SH-SY5Y (cell line): ENCODE measurements around the gene RSPH6A.
A peak's percentile ranks its signal among the peaks of the same experiment; 100 is the strongest.

ENCODE experiments used
- GATA2 ChIP-seq: IDR thresholded peaks from 2 replicates; pipeline ENCODE4 v1.6.1; 2011; ENCODE audit warnings: mild to moderate bottlenecking, low read depth, low read length
- GATA3 ChIP-seq: IDR thresholded peaks from 2 replicates; pipeline ENCODE4 v1.6.1; 2011; ENCODE audit warnings: low read depth, mild to moderate bottlenecking, low read length, moderate library complexity

The RSPH6A gene

GRCh38 chr19:45814851-45815480 lies at the start of gene RSPH6A:
TSS of gene RSPH6A (minus strand) at chr19:45815308. CDS start at chr19:45815176, 132 bp downstream.
- no peak for TF ChIP-seq GATA2
- no peak for TF ChIP-seq GATA3

- TF ChIP-seq GATA3 (no peak), GATA2 (no peak)
Measured at GRCh38 chr19:45864629-45865082, 49.5 kb upstream of the RSPH6A start.

- no peak for TF ChIP-seq GATA3
- no peak for TF ChIP-seq GATA2
Measured at GRCh38 chr19:45863840-45864628, 48.9 kb upstream of the RSPH6A start, which contains the start of gene FOXA3. TSS of gene FOXA3 (plus strand) at chr19:45864326. CDS start at chr19:45864457, 131 bp downstream.

GRCh38 chr19:45863335-45863839 lies 48.3 kb upstream of the RSPH6A start:
- TF ChIP-seq GATA2: no peak
- TF ChIP-seq GATA3: no peak

- TF ChIP-seq GATA2 (no peak), GATA3 (no peak)
Measured at GRCh38 chr19:45862564-45863334, 47.6 kb upstream of the RSPH6A start, which contains the start of gene SYMPK. TSS of gene SYMPK (minus strand) at chr19:45863147. CDS start at chr19:45854495, 8,652 bp downstream.

- TF ChIP-seq GATA3 (no peak), GATA2 (peak; percentile 85)
Measured at GRCh38 chr19:45862271-45862563, 47.1 kb upstream of the RSPH6A start.

- TF ChIP-seq GATA3 (no peak), GATA2 (no peak)
Measured at GRCh38 chr19:45860359-45861259, 45.5 kb upstream of the RSPH6A start.

GRCh38 chr19:45854167-45854778 lies 39.2 kb upstream of the RSPH6A start:
- TF ChIP-seq GATA2: no peak
- no peak for TF ChIP-seq GATA3

- TF ChIP-seq GATA2: no peak
- TF ChIP-seq GATA3: no peak
Measured at GRCh38 chr19:45852983-45853382, 37.9 kb upstream of the RSPH6A start.

GRCh38 chr19:45852145-45852750 lies 37.1 kb upstream of the RSPH6A start:
- TF ChIP-seq GATA3 (no peak), GATA2 (no peak)

GRCh38 chr19:45848922-45849321 lies 33.8 kb upstream of the RSPH6A start:
- TF ChIP-seq GATA2 (no peak), GATA3 (no peak)

GRCh38 chr19:45847663-45848062 lies 32.6 kb upstream of the RSPH6A start:
- no peak for TF ChIP-seq GATA2
- TF ChIP-seq GATA3: no peak

GRCh38 chr19:45842198-45842597 lies 27.1 kb upstream of the RSPH6A start:
- TF ChIP-seq GATA3 (no peak), GATA2 (no peak)
